ENCODE data around the gene TMEM222.
A peak's percentile ranks its signal among the peaks of the same experiment; 100 is the strongest.

Gene TMEM222

DNA sequence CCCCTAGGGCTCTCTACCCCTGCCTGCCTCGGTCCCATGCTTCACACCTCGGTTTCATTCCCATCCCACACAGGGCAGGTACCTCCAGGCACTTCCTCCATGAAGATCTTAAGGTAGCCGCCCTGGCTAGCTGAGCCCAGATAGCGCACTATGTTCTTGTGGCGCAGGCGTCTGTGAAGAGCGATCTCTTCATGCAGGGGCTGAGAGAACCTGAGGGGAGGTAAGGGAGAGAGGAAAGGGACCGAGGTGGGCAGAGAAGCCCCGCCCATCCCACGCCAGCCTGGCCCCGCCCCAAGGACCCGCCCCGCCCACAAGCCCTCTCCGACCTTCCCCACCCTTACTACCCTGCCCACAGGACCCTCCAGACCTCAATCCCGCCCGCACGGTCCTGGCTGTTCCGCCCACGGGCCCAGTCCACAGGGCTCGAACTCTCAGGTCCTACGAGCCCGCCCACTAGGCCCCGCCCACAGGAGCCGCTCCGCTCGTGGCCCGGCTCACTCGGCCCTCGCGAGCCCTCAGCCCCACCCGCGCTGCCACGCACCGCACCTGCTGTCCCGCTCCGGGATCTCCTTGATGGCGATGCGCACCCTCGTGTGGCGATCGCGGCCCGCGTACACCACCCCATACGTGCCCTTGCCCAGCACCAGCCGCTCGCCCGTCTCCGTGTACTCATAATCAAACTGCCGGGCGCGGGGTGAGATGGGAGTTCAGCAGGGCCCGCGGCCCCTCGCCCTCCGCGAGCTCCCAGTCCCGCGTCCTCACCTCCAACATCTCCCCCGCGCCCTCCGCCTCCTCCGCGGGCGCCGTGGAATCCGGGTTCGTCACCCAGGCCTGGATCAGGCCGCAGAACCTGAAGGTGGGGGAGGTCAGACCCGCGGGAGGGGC lies 38.4 kb downstream of the TMEM222 start:
- peak; percentile 48 for DNase-seq

DNA sequence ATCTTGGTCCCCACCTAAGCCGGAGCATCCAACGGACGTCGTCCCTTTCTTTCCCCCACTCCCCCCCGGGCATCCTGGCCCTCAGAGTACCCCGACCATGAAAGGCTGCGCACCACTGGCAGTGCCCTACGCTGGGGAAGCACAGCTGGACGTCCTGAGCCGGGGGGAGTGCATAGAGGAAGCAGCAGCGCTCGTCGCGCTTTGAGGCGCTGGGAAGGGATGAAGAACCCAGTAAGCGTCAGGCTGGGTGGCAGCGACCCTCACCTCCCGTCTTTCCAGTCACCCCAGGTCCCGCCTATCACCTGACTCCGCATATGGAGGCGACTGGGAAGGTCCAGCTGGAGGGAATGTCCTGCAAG lies 39.1 kb downstream of the TMEM222 start:
- no peak for DNase-seq

DNA sequence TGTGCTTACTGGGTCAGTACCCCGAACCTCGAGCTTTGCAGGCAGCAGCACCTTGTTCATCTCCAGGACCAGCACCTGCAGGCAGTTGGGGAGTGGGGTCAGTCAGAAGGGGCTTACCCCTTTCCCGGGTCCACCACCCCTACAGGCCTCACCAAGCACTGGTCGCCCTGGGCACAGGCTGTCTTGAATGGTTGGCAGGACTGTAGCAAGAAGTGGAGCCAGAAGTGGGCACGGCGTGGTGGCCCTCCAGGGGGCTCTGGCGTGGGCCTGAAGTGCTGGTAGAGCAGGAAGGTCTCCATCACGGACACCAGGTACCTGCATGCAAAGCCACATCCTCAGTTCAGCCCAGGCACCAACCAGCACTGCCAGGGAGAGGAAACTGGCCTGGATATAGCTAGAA lies 39.6 kb downstream of the TMEM222 start:
- no peak for DNase-seq

DNA sequence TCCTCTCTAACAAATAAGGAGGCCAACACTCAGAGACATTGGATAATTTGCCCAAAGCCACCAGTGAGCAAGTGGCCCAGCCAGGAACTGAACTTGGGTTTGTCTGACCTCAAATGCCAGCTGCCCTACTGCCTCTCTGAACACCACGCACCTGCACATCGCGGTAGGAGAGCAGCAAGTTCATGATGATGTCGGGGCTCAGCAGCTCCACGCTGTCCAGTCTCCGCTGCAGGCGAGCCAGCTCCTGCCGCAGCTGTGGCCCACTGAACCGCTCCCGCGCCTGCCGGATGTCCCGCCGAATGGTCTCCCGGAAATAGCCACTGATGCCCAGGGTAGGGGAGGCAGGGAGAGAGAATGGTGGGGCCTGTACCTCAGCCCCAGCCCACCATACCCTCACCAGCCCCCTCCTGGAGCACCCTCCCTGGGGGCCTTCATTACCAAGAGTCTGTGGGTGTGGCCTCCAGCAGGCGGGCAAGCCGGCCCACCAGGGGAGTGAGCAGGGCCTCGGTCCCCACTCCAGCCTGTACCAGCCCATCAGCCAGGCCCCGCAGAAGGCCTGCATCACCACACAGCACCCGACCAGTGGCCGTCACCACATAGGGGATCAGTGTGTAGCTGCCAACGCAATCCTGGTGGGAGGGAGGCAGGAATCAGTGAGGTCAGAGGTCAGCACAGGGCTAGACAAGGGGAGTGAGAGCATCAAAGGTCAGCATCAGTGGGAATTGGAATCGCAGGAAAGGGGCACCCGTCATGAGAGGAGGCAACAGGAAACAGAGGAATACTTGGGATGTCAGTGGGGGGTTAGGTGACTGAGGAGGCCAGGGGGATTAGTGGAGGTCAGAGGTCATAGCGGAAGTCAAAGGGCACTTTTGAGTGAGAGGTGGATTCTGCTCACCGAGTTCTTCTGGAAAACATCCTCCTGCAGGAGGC lies 42.1 kb downstream of the TMEM222 start:
- DNase-seq = no peak

DNA sequence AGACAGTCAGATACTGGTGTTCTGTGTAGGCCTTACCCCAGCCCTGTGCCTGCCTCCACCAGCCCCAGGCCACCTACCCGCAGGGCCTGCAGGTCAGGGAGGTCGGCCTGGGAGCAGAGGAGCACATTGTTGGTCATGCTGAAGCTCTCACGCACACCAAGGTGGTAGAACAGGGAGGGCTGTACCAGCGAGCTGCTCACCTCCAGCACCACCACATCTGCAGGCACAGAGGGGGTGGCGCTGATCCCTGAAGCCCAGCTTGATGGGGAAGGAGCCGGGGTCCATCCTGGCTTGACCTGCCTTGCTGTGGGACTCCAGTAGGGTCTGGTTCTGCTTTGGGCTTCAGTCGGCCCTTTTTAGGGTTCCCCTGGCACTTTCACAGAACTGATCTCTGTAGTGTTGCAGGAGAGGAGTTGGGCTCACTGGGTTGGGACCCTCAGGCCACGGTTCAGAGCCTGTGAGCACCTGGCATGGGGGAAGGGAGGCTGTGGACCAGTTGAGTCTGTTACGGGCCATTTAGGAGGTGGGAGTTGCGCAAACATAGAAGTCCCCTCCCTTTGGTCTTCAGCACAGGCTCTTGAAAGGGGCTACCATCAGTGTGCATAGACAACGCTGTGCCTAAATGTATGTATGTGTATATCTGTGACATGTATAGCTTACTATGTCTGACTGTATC lies 42.9 kb downstream of the TMEM222 start:
- no peak for DNase-seq

DNA sequence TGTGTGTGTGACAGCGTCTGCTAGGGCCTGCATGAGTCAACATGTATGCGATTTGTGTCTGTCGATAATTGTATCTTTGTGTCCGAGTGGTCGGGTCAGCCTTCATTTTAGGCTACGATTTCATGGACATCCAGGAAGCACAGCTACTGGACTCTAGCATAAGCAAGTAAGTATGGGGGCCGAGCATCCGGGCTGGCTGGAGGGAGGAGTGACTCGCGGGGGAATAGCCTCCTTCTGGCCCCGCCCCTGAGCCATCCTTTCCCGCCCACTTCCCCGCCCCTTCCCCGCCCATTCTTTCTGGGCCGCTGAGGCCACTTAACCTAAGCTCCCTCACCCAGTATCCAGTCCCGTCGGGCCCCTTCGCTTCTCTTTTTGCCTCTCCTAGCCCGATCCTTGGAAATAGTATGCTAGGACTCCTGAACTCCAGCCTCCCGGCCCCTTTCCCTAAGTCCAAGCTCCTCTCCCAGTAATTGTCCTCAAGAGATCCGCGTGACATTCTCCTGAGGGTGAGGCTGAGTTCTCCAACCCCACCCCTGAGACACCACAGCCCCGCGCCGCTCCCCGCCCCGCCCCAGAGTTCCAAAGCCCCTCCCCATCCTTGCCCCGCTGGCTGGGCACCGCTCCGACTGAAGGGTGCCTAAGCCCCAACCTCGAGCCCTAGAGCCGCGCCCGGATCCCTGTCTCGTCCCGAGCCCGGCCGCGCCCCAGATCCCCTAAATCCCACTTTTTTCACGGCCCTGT lies 43.6 kb downstream of the TMEM222 start:
- peak; percentile 74 for DNase-seq

DNA sequence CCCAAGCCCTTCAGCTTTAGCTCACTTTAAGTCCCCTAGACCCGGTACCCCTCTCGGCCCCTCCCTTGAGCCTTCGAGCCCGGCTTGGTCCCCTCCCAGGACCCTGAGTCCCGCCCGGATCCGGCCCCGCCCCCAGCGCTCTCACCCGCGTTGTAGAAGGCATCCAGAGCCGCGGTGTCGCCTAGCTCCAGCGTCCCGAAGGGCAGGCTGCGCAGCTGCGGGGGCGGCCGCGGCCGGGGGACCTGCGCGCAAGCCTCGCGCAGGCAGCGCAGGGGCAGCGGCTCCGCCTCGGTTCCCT lies 44.1 kb downstream of the TMEM222 start:
- peak; percentile 63 for DNase-seq

DNA sequence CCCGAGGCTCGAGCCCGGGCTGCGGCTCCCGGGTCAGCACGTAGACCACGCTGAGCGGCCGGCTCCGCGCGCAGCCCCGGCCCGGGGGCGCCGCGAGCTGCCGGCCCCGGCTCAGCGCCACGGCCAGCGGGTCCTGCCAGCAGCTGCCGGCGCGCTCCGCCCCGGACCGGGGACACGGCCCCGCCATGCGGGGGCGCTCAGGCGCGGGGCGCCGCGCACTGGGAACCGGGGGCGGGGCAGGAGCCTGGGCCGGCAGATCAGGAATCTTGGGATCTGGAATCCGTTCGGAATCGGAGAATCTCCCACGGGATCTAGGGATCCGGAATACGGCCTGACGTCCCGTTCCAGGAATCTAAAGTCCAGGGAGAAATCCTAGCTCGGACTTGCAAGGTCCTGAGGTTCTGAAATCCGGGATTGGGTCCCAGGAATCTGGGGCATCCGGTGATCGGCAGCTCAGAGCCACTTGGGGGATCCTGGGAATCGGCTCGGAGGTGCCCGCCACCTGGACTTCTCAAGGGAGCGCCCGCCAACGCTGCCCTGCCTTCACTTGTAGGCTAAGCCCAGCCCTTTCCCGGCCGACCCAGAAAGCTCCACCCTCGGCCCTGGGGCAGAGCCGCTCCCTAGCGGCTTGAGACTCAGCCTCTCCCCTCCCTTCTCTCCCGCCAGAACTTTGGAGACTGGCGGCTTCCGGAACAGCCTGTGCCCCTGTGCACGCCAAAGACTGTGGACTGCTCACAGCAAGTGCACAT lies 44.6 kb downstream of the TMEM222 start, which contains the start of gene MAP3K6:
TSS of gene MAP3K6 (minus strand) at position 551 of the 749 bp plus-strand sequence. CDS start at position 187, 364 bp downstream.
- DNase-seq = peak; percentile 17

DNA sequence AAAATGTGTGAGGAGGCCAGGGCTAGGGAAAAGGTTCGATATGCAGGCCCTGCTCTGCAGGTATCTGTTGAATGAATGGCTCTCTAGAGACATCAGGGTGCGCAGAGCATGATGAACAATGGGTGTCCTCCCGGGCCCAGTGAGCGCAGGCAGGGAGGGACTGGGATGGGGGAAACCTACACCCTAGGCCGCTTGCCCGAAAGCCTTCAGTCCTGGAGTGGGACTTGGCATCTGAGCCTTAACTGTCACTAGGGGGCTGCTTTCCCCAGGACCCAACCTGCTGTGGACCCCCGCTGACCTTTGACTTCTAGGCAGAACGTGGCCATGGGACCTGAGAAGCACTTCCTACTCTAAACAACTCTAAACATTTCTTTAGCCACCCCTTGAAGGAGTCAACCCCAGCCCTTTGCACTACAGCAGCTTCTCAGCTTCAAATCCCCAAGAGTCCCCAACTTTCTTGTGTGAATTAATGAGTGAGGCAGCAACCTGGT lies 45.2 kb downstream of the TMEM222 start:
- no peak for DNase-seq

DNA sequence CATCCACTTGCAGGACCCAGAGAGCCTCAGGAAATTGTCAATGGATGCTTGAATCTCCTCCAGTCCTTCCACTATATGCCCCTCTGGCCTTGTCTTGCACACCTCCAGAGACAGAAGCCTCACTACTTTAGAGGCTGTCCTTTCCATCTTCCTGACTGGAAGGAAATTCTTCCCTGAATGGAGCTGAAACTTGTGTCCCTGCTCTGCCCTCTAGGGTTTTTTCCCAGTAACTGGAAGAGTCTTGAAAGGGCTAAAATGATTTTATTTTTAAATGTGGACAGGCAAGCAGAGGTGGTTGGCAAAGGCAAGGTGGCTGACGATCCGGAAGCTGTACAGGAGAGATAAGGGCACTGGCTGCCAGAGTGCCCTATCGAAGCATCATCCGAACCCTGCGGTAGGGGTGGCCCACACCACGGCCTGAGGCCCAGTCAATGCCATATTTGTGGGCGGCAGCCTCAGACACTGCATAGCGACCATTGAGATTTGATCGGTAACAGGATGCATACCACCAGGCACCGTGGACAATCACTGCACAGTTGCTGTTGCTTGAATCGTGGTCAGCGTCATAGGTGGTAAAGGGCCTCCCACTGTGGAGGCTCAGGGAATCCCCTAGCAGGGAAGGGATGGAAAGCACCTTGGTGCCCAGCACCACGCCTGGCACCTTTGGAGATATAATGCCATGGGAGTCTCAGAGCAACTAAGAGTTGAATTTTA lies 47.1 kb downstream of the TMEM222 start:
- DNase-seq = no peak

DNA sequence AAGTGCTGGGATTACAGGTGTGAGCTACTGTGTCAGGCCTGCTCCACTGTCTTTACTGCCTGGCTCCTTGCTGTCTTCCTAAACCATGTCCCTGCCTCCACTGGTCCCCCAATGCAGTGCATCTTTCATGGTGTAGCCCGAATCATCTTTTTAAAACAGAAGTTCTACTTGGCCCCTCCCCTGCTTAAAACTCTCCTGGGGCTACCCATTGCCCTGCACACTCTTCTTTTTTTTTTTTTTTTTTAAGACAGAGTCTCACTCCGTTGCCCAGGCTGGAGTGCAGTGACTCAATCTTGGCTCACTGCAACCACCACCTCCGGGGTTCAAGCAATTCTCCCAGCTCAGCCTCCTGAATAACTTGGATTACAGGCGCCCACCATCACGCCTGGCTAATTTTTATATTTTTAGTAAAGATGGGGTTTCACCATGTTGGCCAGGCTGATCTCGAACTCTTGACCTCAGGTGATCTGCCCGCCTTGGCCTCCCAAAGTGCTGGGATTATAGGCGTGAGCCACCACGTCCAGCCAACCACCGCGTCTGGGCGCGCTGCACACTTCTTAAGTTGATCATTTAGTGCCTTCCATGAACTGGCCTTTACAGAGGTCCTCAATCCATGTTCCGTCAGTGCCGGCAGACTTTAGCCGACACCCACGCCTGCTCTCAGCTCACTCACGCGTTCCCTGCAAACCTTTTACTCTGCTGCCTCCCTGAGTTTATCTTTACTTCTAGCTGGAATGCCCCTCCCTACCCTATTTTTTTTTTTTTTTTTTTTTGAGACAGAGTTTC lies 50.3 kb downstream of the TMEM222 start:
- no peak for DNase-seq

DNA sequence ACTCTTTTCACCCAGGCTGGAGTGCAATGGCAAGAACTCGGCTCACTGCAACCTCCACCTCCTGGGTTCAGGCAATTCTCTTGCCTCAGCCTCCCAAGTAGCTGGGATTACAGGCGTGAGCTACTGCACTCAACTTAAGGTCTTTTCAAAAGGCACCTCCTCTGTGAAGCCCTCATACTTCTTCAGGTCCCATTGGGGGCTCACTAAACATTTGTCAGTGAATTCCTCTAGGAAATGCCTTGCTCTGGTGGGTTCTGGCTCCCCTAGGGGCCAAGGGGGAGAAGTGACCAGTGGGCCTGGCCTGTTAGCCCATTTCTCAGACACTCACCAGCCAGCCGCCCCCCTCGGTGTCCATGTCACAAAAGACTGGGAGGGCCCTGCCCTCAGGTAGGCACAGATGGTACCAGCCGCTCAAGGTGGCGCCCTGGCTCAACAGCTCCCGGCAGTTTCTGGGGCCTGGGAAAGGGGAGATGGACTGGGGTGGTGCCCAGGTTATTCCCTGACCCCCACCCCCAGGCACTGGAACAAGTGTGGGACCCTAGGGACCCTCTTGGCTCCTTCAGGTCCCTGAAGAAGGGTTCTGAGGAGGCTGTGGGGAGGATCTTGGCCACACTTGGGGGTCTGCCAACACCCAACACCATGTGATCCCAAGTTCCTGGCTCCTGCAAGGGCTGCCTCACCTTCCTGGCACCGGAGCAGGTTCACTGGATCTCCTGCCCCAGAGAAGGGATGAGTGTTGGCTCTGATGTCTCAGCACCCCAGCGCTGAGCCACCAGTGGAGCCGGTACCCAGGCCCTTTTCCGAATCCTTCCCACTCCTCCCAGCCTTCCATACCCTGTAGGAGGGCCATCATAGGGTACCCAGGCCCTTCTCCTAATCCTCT lies 51.1 kb downstream of the TMEM222 start:
- no peak for DNase-seq

DNA sequence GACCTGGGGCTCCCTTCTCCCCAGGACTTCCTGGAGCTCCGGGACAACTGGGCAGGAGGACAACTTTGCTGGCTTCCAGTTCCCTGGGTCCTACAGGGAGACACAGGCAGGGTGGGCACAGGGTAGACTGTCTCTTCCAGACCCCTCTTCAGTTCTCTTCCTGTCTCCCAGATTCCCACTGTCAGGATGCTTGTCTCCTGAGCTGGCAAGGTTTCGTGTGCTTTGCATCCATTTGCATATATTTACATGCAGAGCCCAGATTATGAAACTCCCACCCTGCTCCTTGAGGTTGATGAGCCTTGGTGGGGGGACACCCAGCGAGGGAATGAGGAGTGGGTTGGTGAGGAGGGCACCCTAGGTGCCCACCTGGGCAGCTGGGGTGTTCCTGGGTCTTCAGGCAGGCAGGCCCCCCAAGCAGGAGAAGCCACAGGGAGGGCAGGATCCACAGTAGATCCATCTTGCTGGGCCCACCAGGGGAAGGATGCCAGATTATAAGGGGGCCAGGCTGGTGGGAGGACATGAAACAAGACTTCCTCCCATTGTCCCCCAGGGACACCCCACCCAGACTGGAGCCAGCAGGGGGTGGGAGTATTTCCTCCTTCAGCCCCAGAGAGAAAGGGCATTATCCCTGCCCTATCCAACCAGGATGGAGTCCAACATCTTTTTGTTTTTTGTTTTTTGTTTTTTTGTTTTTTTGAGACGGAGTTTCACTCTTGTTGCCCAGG lies 52.6 kb downstream of the TMEM222 start, which contains the start of gene FCN3:
TSS of gene FCN3 (minus strand) at position 463 of the 725 bp plus-strand sequence. CDS start at position 457, 6 bp downstream.
- no peak for DNase-seq

DNA sequence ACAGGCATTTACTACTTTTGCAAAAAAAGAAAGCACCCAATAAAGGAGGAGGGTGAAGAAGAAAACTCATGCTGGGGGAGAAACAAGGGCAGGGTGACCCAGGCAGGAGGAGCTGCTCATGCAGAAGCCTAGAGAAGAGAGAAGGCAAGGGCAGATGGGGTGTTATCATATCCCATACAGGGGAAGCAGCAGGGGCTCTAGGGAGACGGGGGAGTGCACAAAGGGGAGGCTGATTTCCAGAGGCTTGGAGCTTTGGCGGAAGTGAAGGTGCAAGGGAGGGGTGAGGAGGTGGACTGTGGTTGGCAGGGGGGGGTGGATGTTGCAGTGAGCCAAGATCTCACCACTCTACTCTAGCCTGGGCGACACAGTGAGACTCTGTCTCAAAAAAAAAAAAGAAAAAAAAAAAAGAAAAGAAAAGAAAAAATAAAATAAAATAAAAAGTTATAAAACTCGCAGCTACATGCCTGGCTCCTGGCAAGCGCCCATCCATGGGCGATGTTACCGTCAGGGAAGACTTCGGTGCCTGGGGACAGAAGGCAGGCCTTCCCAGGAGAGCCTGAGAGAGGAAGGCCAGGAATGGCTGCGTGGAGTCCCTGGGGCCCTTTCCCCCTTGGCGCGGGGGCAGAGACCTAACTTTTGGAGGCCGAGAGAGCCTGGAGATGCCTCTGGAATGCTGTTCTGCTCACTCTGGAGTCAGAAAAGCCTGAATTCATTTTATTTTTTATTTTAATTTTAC lies 56.0 kb downstream of the TMEM222 start:
- no peak for DNase-seq

DNA sequence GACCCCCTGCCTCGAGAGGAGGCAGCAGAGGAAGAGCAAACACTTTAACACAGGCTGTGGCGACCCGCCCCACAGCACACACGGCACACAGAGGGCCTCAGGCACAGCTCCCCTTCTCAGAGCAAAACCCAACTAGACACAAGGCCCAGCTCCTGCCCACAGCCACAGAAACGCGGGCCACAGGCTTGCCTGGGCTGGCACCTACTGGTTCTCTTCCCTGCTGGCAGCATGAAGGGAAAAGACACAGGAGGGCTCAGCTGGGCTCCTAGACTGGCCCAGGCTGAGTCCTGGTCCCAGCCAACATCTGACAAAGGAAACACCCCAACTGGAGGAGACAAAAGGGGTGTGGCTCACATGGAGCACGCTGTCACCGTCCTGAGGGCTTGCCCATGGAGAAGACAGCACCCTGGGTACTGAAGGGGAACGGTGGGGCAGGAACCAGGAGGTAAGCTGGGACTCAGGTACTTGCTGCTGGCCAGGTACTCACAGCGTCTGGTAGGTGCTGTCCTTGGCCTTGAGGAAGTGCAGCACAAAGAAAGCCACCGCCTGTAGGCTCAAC lies 57.7 kb downstream of the TMEM222 start:
- no peak for DNase-seq

DNA sequence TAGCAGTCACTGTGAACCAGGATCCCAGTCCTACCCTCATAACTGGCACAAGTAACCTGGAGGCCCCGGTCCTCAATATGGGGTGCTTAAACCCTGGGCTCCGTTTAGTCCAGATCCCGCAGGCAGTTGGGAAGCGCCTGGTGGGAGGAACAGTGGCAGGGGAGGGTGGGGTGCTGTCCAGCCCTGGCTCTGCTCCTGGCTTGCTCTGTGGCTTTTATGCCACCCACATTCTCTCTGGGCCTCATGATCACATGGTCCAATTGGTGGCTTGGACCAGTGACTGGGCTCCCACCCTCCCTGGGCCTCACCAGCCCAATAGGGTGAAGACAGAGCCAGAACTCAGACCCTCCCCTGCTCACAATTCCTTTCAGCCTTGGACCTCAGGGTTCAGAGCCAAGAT lies 58.3 kb downstream of the TMEM222 start:
- DNase-seq = no peak
